Breast epithelium (tissue), 4 donors: Measurements from ENCODE around the gene NELL2. TPM values are rescaled to one million over a fixed set of nuclear protein-coding genes. Genes with fewer than 3 reads are reported as not detected.

Experiments
- DNase-seq, 2 donors: peaks; one replicate each; pipeline ENCODE4 v3.0.0-alpha.2; 2019; ENCODE audit warnings: low spot score in 2 of 2
- H3K27ac ChIP-seq, 2 donors: fragments of 200-600 bp; sonication (generic) in 1 of 2; one replicate each; pipeline ENCODE4 v1.5.1; 2016 to 2019; ENCODE audit warnings: mild to moderate bottlenecking in 1 of 2
- H3K27me3 ChIP-seq, 2 donors: fragments of 200-600 bp; sonication (generic) in 1 of 2; one replicate each; pipeline versions ENCODE4 v1.5.1 to v1.6.0; 2017 to 2019; ENCODE audit warnings: control low read depth in 1 of 2, mild to moderate bottlenecking in 1 of 2
- H3K36me3 ChIP-seq: fragments of 200-600 bp; one replicate; pipeline ENCODE4 v1.5.1; 2019
- H3K4me1 ChIP-seq, 2 donors: fragments of 200-600 bp; sonication (generic); one replicate each; pipeline ENCODE4 v1.5.1; 2016 to 2019; ENCODE audit warnings: control low read depth in 1 of 2
- H3K4me3 ChIP-seq, 3 donors: fragments of 200-600 bp; sonication (generic); 1 replicate in 2 of 3; 2 replicates in 1 of 3; pipeline ENCODE4 v1.5.1; 2016 to 2019; ENCODE audit warnings: mild to moderate bottlenecking in 3 of 3, moderate library complexity in 2 of 3
- H3K9me3 ChIP-seq, 2 donors: fragments of 200-600 bp; sonication (generic) in 1 of 2; one replicate each; pipeline ENCODE4 v1.5.1; 2016 to 2019; ENCODE audit warnings: control low read depth in 1 of 2
- POLR2A ChIP-seq: fragments of 450-650 bp; IDR thresholded peaks from one replicate; pipeline ENCODE4 v1.6.1; 2016; ENCODE audit warnings: antibody characterized with exemption, mild to moderate bottlenecking, moderate library complexity
- POLR2AphosphoS5 ChIP-seq, 3 donors: sonication (generic); formaldehyde crosslinking; IDR thresholded peaks; one replicate each; pipeline ENCODE4 v1.6.1; 2017; ENCODE audit warnings: antibody characterized with exemption in 3 of 3
- intact Hi-C: fragments of 100-400 bp; cut with DNase I; formaldehyde crosslinking; loops from one replicate; pipeline ENCODE4 v1.15.1; 2023; ENCODE audit warnings: low total_unique reads
- total RNA-seq, 3 donors: library from RNA; depleted of rRNA; stranded (reverse); fragments of >200 nt; gene quantifications; one replicate each; pipeline ENCODE4 v1.1.0, GENCODE V29; 2016
- TF ChIP-seq, protein P1 (sequence below), 3 donors: fragments of 450-650 bp; IDR thresholded peaks; one replicate each; pipeline ENCODE4 v1.5.1; 2016 to 2017; ENCODE audit warnings: antibody characterized with exemption in 3 of 3, mild to moderate bottlenecking in 3 of 3, moderate library complexity in 3 of 3

Gene NELL2
- total RNA-seq, 3 donors from 2014 or later = 4.9 to 10.1 (median 9.9) TPM

DNA sequence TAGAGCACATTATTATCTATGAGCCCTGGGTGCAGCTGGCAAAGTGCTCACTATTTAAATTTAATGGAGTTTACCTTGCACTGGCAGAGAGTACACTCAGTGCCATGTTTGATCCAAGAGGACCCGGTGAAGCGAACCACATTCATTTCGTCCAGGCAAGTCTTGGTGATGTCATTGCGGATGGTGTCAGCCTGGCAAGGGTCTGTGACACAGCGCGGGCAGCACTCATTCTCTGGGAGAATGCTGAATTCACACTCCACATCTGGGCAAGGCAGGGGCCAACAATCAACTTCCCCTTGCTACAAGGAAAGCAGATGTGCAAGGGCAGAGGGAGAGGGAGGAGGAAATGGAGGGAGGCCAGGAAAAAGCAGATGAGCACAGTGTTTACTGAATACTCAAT, 356.2 kb downstream of the NELL2 start:
- Histone ChIP-seq H3K4me3 (no peak overlapping the region), H3K27ac (no peak overlapping the region), H3K4me1 (no peaks in the 10 kb centered on the region), H3K27me3 (no peaks in the 10 kb centered on the region), H3K36me3 (no peaks in the 10 kb centered on the region), H3K9me3 (no peaks in the 10 kb centered on the region)
- intact Hi-C loops = no loop called here
- DNase-seq = no peak
- TF ChIP-seq POLR2A (no peak), POLR2AphosphoS5 (IDR thresholded peaks at IDR 0.05) (no peak)
- TF ChIP-seq, protein P1, sequence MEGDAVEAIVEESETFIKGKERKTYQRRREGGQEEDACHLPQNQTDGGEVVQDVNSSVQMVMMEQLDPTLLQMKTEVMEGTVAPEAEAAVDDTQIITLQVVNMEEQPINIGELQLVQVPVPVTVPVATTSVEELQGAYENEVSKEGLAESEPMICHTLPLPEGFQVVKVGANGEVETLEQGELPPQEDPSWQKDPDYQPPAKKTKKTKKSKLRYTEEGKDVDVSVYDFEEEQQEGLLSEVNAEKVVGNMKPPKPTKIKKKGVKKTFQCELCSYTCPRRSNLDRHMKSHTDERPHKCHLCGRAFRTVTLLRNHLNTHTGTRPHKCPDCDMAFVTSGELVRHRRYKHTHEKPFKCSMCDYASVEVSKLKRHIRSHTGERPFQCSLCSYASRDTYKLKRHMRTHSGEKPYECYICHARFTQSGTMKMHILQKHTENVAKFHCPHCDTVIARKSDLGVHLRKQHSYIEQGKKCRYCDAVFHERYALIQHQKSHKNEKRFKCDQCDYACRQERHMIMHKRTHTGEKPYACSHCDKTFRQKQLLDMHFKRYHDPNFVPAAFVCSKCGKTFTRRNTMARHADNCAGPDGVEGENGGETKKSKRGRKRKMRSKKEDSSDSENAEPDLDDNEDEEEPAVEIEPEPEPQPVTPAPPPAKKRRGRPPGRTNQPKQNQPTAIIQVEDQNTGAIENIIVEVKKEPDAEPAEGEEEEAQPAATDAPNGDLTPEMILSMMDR (IDR thresholded peaks at IDR 0.05) = no peak

DNA sequence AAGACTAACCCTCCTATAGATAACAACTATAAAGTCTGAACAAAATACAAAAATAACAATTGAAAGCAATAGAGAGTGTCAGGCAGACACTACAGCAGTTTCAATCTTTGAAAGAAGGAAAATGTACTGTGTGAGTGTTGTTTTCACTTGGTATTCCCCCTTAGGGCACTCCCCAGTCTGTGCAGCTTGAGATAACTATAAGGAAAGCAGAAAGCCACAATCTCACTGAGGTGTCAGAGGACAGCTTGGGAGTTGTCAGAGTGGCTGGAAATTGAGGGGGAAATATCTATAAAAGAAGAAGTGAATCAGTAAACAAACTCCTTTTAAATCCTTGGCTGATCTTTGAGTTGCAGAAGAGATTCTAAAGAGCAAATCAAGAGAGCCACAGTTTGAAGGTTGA, 364.8 kb downstream of the NELL2 start:
- Histone ChIP-seq H3K4me3 (no peak overlapping the region), H3K27me3 (no peaks in the 10 kb centered on the region), H3K27ac (no peak overlapping the region), H3K9me3 (no peaks in the 10 kb centered on the region), H3K4me1 (no peaks in the 10 kb centered on the region), H3K36me3 (no peaks in the 10 kb centered on the region)
- intact Hi-C loops = no loop called here
- no peak for DNase-seq
- TF ChIP-seq POLR2A = no peak
- TF ChIP-seq, protein P1 (IDR thresholded peaks at IDR 0.05) = no peak
- no peak for TF ChIP-seq POLR2AphosphoS5 (IDR thresholded peaks at IDR 0.05)

DNA sequence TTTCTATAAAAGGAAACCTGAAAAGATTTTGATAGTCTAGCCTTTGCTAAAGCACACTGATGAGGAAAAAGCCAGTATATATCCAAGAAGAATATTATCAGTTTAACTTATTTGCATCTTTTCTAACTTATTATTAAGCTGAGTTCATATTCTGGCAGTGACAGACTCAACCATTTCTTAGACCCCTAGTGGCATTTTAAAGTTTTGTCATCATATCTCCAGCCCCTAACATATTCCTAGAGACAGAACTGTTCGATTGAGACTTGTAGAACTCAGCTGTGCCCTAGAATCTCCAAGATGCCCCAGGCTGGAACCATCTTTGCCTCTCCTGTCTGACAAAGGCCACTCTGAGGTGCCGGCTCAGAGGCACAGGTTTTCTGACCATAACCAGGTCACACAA, 365.6 kb downstream of the NELL2 start:
- Histone ChIP-seq H3K27me3 (no peaks in the 10 kb centered on the region), H3K36me3 (no peaks in the 10 kb centered on the region), H3K4me3 (no peak overlapping the region), H3K27ac (no peak overlapping the region), H3K4me1 (no peaks in the 10 kb centered on the region), H3K9me3 (no peaks in the 10 kb centered on the region)
- intact Hi-C loops = no loop called here
- DNase-seq = no peak
- TF ChIP-seq POLR2AphosphoS5 (IDR thresholded peaks at IDR 0.05) (no peak), POLR2A (no peak)
- TF ChIP-seq, protein P1 (IDR thresholded peaks at IDR 0.05) = no peak

DNA sequence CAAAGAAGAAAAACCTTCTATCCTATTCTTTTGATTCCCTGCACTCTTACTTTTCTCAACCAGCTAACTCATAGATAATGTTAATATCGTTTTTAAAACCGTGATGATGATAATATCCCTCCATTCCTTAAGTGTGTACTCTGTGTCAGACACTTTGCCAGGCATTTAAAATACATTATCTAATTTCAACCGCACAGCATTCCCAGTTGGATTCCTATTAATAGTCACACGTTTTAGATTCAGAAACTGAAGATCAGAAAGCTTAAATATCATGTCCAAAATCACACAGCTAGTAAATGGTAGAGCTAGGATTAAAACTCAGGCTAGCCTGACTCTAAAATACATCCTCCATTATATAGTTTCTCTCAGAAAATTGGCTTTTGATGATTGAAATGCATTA, 366.0 kb downstream of the NELL2 start:
- Histone ChIP-seq H3K9me3 (no peaks in the 10 kb centered on the region), H3K4me1 (no peaks in the 10 kb centered on the region), H3K4me3 (no peak overlapping the region), H3K36me3 (no peaks in the 10 kb centered on the region), H3K27me3 (no peaks in the 10 kb centered on the region), H3K27ac (no peak overlapping the region)
- intact Hi-C loops = no loop called here
- no peak for DNase-seq
- no peak for TF ChIP-seq POLR2AphosphoS5 (IDR thresholded peaks at IDR 0.05)
- TF ChIP-seq POLR2A = no peak
- TF ChIP-seq, protein P1 (IDR thresholded peaks at IDR 0.05) = no peak

DNA sequence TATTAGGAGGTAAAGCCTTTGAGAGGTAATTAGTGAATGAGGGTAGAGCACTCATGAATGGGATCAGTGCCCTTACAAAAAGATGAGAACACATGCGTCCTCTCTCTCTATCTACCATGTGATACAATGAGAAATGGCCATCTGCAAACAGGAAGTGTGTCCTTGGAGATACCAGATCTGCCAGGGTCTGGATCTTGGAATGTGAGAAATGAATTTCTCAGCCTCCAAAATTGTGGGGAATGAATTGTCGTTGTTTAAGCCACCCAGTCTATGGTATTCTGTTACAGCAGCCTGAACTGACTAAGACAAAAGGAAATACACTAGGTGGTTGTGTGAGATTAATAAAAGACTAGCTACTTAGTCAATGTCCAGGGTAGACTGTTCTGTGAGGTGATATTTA, 366.6 kb downstream of the NELL2 start:
- DNase-seq = no peak
- intact Hi-C loops = no loop called here
- TF ChIP-seq, protein P1 (IDR thresholded peaks at IDR 0.05) = no peak
- TF ChIP-seq POLR2A = no peak
- no peak for TF ChIP-seq POLR2AphosphoS5 (IDR thresholded peaks at IDR 0.05)
- no peak overlapping the region for H3K4me3 ChIP-seq
- no peaks in the 10 kb centered on the region for H3K36me3 ChIP-seq
- H3K4me1 ChIP-seq = no peaks in the 10 kb centered on the region
- H3K27me3 ChIP-seq = no peaks in the 10 kb centered on the region
- no peaks in the 10 kb centered on the region for H3K9me3 ChIP-seq
- H3K27ac ChIP-seq = no peak overlapping the region
